Mesothelial cell of epicardium (in vitro differentiated cells): Measurements from ENCODE around the gene CCNB2. TPM values are rescaled to one million over a fixed set of nuclear protein-coding genes. Genes with fewer than 3 reads are reported as not detected.
"Not testable (repeated sequence)": the region's sequence is repeated elsewhere in the genome, so short reads cannot be mapped to it uniquely, and the experiment has no call there.

Experiments used
- DNase-seq, 2 experiments: peaks; one replicate each; pipeline ENCODE4 v3.0.0; 2021; ENCODE audit warnings: low spot score in 2 of 2; ENCODE audit not compliant: unreplicated experiment in 2 of 2
- H3K27ac Mint-ChIP-seq: 2 replicates; pipeline ENCODE4 v1.8.0; 2021; ENCODE audit warnings: mixed read lengths
- H3K27me3 Mint-ChIP-seq: 2 replicates; pipeline ENCODE4 v1.8.0; 2021; ENCODE audit warnings: low read depth, mixed read lengths
- H3K36me3 Mint-ChIP-seq: 2 replicates; pipeline ENCODE4 v1.8.0; 2021; ENCODE audit warnings: mixed read lengths
- H3K4me1 Mint-ChIP-seq: 2 replicates; pipeline ENCODE4 v1.8.0; 2021; ENCODE audit warnings: mixed read lengths
- H3K4me3 Mint-ChIP-seq: 2 replicates; pipeline ENCODE4 v1.8.0; 2021; ENCODE audit warnings: mild to moderate bottlenecking, moderate library complexity, mixed read lengths
- H3K9me3 Mint-ChIP-seq: 2 replicates; pipeline ENCODE4 v1.8.0; 2021; ENCODE audit warnings: mixed read lengths
- CTCF ChIP-seq: fragments of 200-600 bp; sonication (generic); IDR thresholded peaks from one replicate; pipeline ENCODE4 v1.5.0; 2021; ENCODE audit warnings: antibody characterized with exemption; ENCODE audit not compliant: unreplicated experiment
- total RNA-seq: library from RNA; stranded (reverse); gene quantifications from 3 replicates; pipeline ENCODE4 v1.2.1, GENCODE V29; 2021

CCNB2 gene
- total RNA-seq, 1 donor from 2014 or later: 26.8 TPM

- TF ChIP-seq CTCF: no peak
- H3K9me3 Mint-ChIP-seq: peaks cover under 1% of the 10 kb centered on the region
- no peak for DNase-seq
- H3K4me3 Mint-ChIP-seq: no peak overlapping the region
- H3K4me1 Mint-ChIP-seq: no peaks in the 10 kb centered on the region
- no peaks in the 10 kb centered on the region for H3K27me3 Mint-ChIP-seq
- H3K27ac Mint-ChIP-seq: no peak overlapping the region
- H3K36me3 Mint-ChIP-seq: peaks cover 34% of the 10 kb centered on the region
Observed at GRCh38 chr15:59120937-59121336, 16.0 kb downstream of the CCNB2 start.

- Mint-ChIP-seq H3K36me3 (peaks cover 53% of the 10 kb centered on the region), H3K4me3 (no peak overlapping the region), H3K9me3 (peaks cover 27% of the 10 kb centered on the region), H3K27ac (no peak overlapping the region), H3K4me1 (no peaks in the 10 kb centered on the region), H3K27me3 (no peaks in the 10 kb centered on the region)
- TF ChIP-seq CTCF: no peak
- no peak for DNase-seq
Observed at GRCh38 chr15:59124261-59124660, 19.3 kb downstream of the CCNB2 start.

- not testable (repeated sequence) for H3K4me1 Mint-ChIP-seq, DNase-seq, H3K4me3 Mint-ChIP-seq, H3K27me3 Mint-ChIP-seq, H3K27ac Mint-ChIP-seq
- Mint-ChIP-seq H3K9me3 (peaks cover 38% of the 10 kb centered on the region), H3K36me3 (peaks cover 67% of the 10 kb centered on the region)
Observed at GRCh38 chr15:59125683-59126082, 20.7 kb downstream of the CCNB2 start.

GRCh38 chr15:59127255-59127654, 22.3 kb downstream of the CCNB2 start:
- not testable (repeated sequence) for H3K27me3 Mint-ChIP-seq, DNase-seq, H3K4me3 Mint-ChIP-seq, H3K27ac Mint-ChIP-seq, H3K4me1 Mint-ChIP-seq
- H3K36me3 Mint-ChIP-seq: peaks cover 71% of the 10 kb centered on the region
- peaks cover 38% of the 10 kb centered on the region for H3K9me3 Mint-ChIP-seq

GRCh38 chr15:59131456-59131855, 26.5 kb downstream of the CCNB2 start:
- Mint-ChIP-seq H3K9me3 (peaks cover 33% of the 10 kb centered on the region), H3K4me1 (no peaks in the 10 kb centered on the region), H3K36me3 (peaks cover 74% of the 10 kb centered on the region), H3K27ac (no peak overlapping the region), H3K27me3 (no peaks in the 10 kb centered on the region), H3K4me3 (no peak overlapping the region)
- no peak for TF ChIP-seq CTCF
- DNase-seq: no peak

- TF ChIP-seq CTCF: no peak
- Mint-ChIP-seq H3K27me3 (no peaks in the 10 kb centered on the region), H3K4me1 (no peaks in the 10 kb centered on the region), H3K9me3 (peaks cover 30% of the 10 kb centered on the region), H3K36me3 (peaks cover 68% of the 10 kb centered on the region), H3K27ac (no peak overlapping the region), H3K4me3 (no peak overlapping the region)
- no peak for DNase-seq
Observed at GRCh38 chr15:59131969-59132562, 27.1 kb downstream of the CCNB2 start.

GRCh38 chr15:59133929-59134427, 29.0 kb downstream of the CCNB2 start:
- peaks cover 54% of the 10 kb centered on the region for H3K36me3 Mint-ChIP-seq
- TF ChIP-seq CTCF: no peak
- H3K4me1 Mint-ChIP-seq: no peaks in the 10 kb centered on the region
- no peak overlapping the region for H3K4me3 Mint-ChIP-seq
- no peaks in the 10 kb centered on the region for H3K27me3 Mint-ChIP-seq
- DNase-seq: no peak
- H3K9me3 Mint-ChIP-seq: peaks cover 15% of the 10 kb centered on the region
- H3K27ac Mint-ChIP-seq: no peak overlapping the region
